Measurements from ENCODE around the gene WDR6. TPM values are rescaled to one million over a fixed set of nuclear protein-coding genes. Genes with fewer than 3 reads are reported as not detected.

WDR6 gene
- total RNA-seq, 1 experiment from 2014 or later = 159 TPM

DNA sequence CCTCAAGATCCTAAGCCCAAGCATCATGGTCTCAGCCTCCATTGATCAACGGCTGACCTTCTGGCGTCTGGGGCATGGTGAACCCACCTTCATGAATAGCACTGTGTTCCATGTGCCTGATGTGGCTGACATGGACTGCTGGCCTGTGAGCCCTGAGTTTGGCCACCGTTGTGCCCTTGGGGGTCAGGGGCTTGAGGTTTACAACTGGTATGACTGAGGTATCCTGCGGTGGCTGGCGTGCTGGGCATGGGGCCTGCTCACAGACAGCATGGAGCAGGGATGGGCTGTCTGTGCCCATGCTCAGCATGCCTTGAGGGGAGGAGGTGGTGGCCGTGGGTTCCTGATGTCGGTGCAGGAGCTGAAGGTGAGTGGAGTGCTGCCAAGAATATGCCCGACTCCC is 7.9 kb downstream of the WDR6 start:
- TF ChIP-seq, protein P1, sequence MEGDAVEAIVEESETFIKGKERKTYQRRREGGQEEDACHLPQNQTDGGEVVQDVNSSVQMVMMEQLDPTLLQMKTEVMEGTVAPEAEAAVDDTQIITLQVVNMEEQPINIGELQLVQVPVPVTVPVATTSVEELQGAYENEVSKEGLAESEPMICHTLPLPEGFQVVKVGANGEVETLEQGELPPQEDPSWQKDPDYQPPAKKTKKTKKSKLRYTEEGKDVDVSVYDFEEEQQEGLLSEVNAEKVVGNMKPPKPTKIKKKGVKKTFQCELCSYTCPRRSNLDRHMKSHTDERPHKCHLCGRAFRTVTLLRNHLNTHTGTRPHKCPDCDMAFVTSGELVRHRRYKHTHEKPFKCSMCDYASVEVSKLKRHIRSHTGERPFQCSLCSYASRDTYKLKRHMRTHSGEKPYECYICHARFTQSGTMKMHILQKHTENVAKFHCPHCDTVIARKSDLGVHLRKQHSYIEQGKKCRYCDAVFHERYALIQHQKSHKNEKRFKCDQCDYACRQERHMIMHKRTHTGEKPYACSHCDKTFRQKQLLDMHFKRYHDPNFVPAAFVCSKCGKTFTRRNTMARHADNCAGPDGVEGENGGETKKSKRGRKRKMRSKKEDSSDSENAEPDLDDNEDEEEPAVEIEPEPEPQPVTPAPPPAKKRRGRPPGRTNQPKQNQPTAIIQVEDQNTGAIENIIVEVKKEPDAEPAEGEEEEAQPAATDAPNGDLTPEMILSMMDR (conservative IDR thresholded peaks at IDR 0.05) = no peak
- TF ChIP-seq EZH2 (IDR thresholded peaks at IDR 0.05; ENCODE audit: low read depth) = no peak
- H3F3A ChIP-seq (ENCODE audit: insufficient read depth, low read depth) = peaks cover 24% of the 10 kb centered on the region
- ChIA-PET POLR2A (ENCODE audit: unreplicated experiment) (no interaction called here), CTCF (interaction anchor here (0.9 kb wide), 1 partner anchor 27 kb away, joined by 4 read pairs; no protein-coding TSS in a partner anchor)
- no peaks in the 10 kb centered on the region for H3K36me3 ChIP-seq (ENCODE audit: low read depth)
- no peak overlapping the region for H3K27ac ChIP-seq
- no peak overlapping the region for H2AFZ ChIP-seq
- intact Hi-C loops (cut with micrococcal nuclease; ENCODE audit: unreplicated experiment) = loop anchor here (2.0 kb wide), 1 partner anchor 26 kb away; no protein-coding TSS in a partner anchor
- H3K9me3 ChIP-seq (ENCODE audit: insufficient read depth, low read depth) = no peaks in the 10 kb centered on the region
- H3K9me2 ChIP-seq (ENCODE audit: insufficient read depth) = no peaks in the 10 kb centered on the region
- no TSS peak for BruUV-seq (replicated peaks)
- H3K79me2 ChIP-seq (ENCODE audit: low read depth) = peaks cover 17% of the 10 kb centered on the region
- H3K4me2 ChIP-seq = no peak overlapping the region
- DNase-seq = no peak
- peaks cover 19% of the 10 kb centered on the region for H3K4me1 ChIP-seq (replicated peaks; ENCODE audit: insufficient read depth)
- H3K4me3 ChIP-seq = no peak overlapping the region
- H4K20me1 ChIP-seq (ENCODE audit: insufficient read depth) = peaks cover 18% of the 10 kb centered on the region
- no peaks in the 10 kb centered on the region for H3K27me3 ChIP-seq (ENCODE audit: insufficient read depth, low read depth)

DNA sequence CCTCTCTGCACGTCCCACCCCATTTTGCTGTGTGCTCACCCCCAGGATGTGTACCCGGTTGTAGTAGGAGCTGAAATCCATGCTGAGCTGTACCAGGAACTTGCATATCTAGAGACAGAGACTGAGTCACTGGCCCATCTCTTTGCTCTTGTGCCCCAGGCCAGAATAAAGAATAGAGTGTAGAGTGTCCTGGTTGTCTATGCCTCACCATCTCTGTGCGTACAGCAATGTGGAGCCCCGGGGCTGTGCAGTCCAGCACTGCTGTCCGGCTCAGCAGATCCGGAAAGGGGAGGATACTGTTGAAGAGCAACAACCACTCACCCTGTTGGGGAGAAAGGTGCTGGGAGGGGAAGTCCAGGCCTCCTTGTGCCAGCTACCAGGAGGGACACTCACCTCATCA is 8.6 kb downstream of the WDR6 start:
- H3F3A ChIP-seq (ENCODE audit: insufficient read depth, low read depth) = peaks cover 29% of the 10 kb centered on the region
- no peaks in the 10 kb centered on the region for H3K9me3 ChIP-seq (ENCODE audit: insufficient read depth, low read depth)
- no peak overlapping the region for H2AFZ ChIP-seq
- H3K4me1 ChIP-seq (replicated peaks; ENCODE audit: insufficient read depth) = peaks cover 20% of the 10 kb centered on the region
- no peak overlapping the region for H3K4me3 ChIP-seq
- H3K36me3 ChIP-seq (ENCODE audit: low read depth) = no peaks in the 10 kb centered on the region
- intact Hi-C loops (cut with micrococcal nuclease; ENCODE audit: unreplicated experiment) = loop anchor here (2.0 kb wide), 1 partner anchor 27 kb away; no protein-coding TSS in a partner anchor
- no TSS peak for BruUV-seq (replicated peaks)
- no peak overlapping the region for H3K27ac ChIP-seq
- peaks cover 20% of the 10 kb centered on the region for H3K79me2 ChIP-seq (ENCODE audit: low read depth)
- no peaks in the 10 kb centered on the region for H3K9me2 ChIP-seq (ENCODE audit: insufficient read depth)
- ChIA-PET CTCF (no interaction called here), POLR2A (ENCODE audit: unreplicated experiment) (interaction anchor here (0.6 kb wide), 2 partner anchors 8 to 88 kb away, joined by 4 to 15 read pairs; partner anchors contain the start of gene WDR6)
- no peak for DNase-seq
- no peaks in the 10 kb centered on the region for H3K27me3 ChIP-seq (ENCODE audit: insufficient read depth, low read depth)
- H4K20me1 ChIP-seq (ENCODE audit: insufficient read depth) = peaks cover 11% of the 10 kb centered on the region
- no peak overlapping the region for H3K4me2 ChIP-seq
- TF ChIP-seq, protein P1 (conservative IDR thresholded peaks at IDR 0.05) = no peak
- no peak for TF ChIP-seq EZH2 (IDR thresholded peaks at IDR 0.05; ENCODE audit: low read depth)

DNA sequence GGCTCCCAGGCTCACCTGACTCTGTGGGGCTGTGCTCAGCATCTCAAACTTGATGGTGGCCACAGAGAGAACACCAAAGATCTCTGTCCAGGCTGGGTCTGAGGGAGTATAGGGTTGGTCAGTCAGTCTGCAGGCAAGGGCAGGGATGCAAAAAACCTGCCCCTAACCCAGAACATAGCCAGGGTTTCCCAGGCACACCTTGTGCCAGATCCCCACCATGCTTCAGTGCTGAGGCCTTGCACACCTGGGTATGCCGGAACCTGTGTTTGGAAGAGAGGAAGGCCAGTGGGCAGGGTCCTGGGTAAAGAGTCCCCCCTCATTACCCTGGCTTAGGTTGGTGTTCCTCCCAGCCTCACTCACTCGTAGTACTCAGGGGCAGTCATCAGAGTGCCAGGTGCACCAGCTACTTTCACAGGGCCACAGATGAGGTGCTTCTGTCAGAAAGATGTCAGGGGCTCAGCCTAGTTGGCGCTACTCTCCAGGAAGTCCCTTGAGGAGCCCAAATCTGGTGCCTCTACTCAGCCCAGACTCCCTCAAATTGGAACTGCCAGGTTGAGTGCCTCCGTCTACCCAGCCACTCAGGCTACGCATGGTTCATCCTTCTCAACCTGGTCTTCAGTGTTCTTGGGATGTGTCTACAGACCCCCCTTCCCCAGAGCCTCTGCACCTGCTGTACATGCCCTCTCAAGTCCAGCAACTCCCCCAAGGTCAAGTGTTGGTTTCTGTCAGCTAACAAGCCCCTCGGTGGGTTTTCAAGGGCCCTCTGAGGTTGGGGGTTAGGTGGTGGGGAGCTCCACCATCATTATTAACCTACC is 9.4 kb downstream of the WDR6 start:
- Histone ChIP-seq H3K4me3 (no peak overlapping the region), H2AFZ (no peak overlapping the region), H3K4me2 (peak overlapping the region; percentile 92), H3F3A (ENCODE audit: insufficient read depth, low read depth) (peaks cover 29% of the 10 kb centered on the region), H4K20me1 (ENCODE audit: insufficient read depth) (peaks cover 3% of the 10 kb centered on the region; the same call in 1 of the 2 replicates), H3K79me2 (ENCODE audit: low read depth) (peaks cover 24% of the 10 kb centered on the region), H3K36me3 (ENCODE audit: low read depth) (no peaks in the 10 kb centered on the region), H3K4me1 (replicated peaks; ENCODE audit: insufficient read depth) (peaks cover 20% of the 10 kb centered on the region), H3K27me3 (ENCODE audit: insufficient read depth, low read depth) (no peaks in the 10 kb centered on the region), H3K27ac (no peak overlapping the region), H3K9me2 (ENCODE audit: insufficient read depth) (no peaks in the 10 kb centered on the region), H3K9me3 (ENCODE audit: insufficient read depth, low read depth) (no peaks in the 10 kb centered on the region)
- intact Hi-C loops (cut with micrococcal nuclease; ENCODE audit: unreplicated experiment) = no loop called here
- no peak for DNase-seq
- POLR2A ChIA-PET (ENCODE audit: unreplicated experiment) = interaction anchor here (0.6 to 1.4 kb wide), 3 partner anchors 9 to 1433 kb away, joined by 3 to 6 read pairs (median 6); partner anchors contain the start of gene WDR6
- CTCF ChIA-PET = no interaction called here
- no TSS peak for BruUV-seq (replicated peaks)
- no peak for TF ChIP-seq EZH2 (IDR thresholded peaks at IDR 0.05; ENCODE audit: low read depth)
- TF ChIP-seq, protein P1 (conservative IDR thresholded peaks at IDR 0.05) = no peak

Data from PC-9 (cell line).